Neural progenitor cell (in vitro differentiated cells): Measurements from ENCODE around the gene SLC4A1. TPM values are rescaled to one million over a fixed set of nuclear protein-coding genes. Genes with fewer than 3 reads are reported as not detected.
A peak's percentile ranks its signal among the peaks of the same experiment; 100 is the strongest.

Experiments used
- DNase-seq: peaks from one replicate; pipeline ENCODE4 v3.0.0-alpha.2; 2016; ENCODE audit warnings: low spot score
- H2AFZ ChIP-seq: fragments of 200-600 bp; sonication (generic); replicated peaks from 2 replicates; pipeline ENCODE4 v1.6.1; 2016; ENCODE audit warnings: antibody characterized with exemption
- H3F3A ChIP-seq: fragments of 200-600 bp; sonication (generic); 2 replicates; pipeline ENCODE4 v1.6.1; 2016; ENCODE audit warnings: antibody characterized with exemption, low read depth
- H3K27ac ChIP-seq: fragments of 200-600 bp; sonication (generic); 2 replicates; pipeline ENCODE4 v1.5.1; 2016; ENCODE audit warnings: mild to moderate bottlenecking
- H3K27me3 ChIP-seq: fragments of 200-600 bp; sonication (generic); 2 replicates; pipeline ENCODE4 v1.6.1; 2016; ENCODE audit warnings: mild to moderate bottlenecking, moderate library complexity
- H3K36me3 ChIP-seq: fragments of 200-600 bp; sonication (generic); 2 replicates; pipeline ENCODE4 v1.5.1; 2016
- H3K4me1 ChIP-seq: fragments of 200-600 bp; sonication (generic); 2 replicates; pipeline ENCODE4 v1.6.1; 2016; ENCODE audit warnings: mixed run types
- H3K4me2 ChIP-seq: fragments of 200-600 bp; sonication (generic); 2 replicates; pipeline ENCODE4 v1.6.1; 2016
- H3K4me3 ChIP-seq: fragments of 200-600 bp; sonication (generic); 2 replicates; pipeline ENCODE4 v1.5.1; 2016
- H3K79me2 ChIP-seq: fragments of 200-600 bp; sonication (generic); 2 replicates; pipeline ENCODE4 v1.6.1; 2016; ENCODE audit warnings: low read depth
- H3K9ac ChIP-seq: fragments of 200-600 bp; sonication (generic); 2 replicates; pipeline ENCODE4 v1.6.1; 2016
- H3K9me3 ChIP-seq: fragments of 200-600 bp; sonication (generic); 2 replicates; pipeline ENCODE4 v1.5.1; 2016; ENCODE audit warnings: low read depth
- H4K20me1 ChIP-seq: fragments of 200-600 bp; sonication (generic); 2 replicates; pipeline ENCODE4 v1.6.1; 2016; ENCODE audit warnings: low read depth
- H3K27ac Mint-ChIP-seq: 3 replicates; pipeline ENCODE4 v1.8.0; 2021; ENCODE audit warnings: mixed read lengths
- H3K27me3 Mint-ChIP-seq: 2 replicates; pipeline ENCODE4 v1.8.0; 2022; ENCODE audit warnings: low read depth, mild to moderate bottlenecking, inconsistent platforms, moderate library complexity, mixed read lengths; ENCODE audit not compliant: insufficient read depth
- H3K36me3 Mint-ChIP-seq: 3 replicates; pipeline ENCODE4 v1.8.0; 2021; ENCODE audit warnings: mixed read lengths
- H3K4me1 Mint-ChIP-seq: 3 replicates; pipeline ENCODE4 v1.8.0; 2021; ENCODE audit warnings: mixed read lengths
- H3K4me3 Mint-ChIP-seq: 3 replicates; pipeline ENCODE4 v1.8.0; 2021; ENCODE audit warnings: mild to moderate bottlenecking, moderate library complexity, mixed read lengths
- H3K9me3 Mint-ChIP-seq: 3 replicates; pipeline ENCODE4 v1.8.0; 2020; ENCODE audit warnings: mixed read lengths
- CTCF ChIP-seq: fragments of 200-600 bp; sonication (generic); IDR thresholded peaks from 2 replicates; pipeline ENCODE4 v1.5.1; 2017; ENCODE audit warnings: antibody characterized with exemption, mild to moderate bottlenecking
- EZH2 ChIP-seq: fragments of 200-600 bp; sonication (generic); IDR thresholded peaks from 2 replicates; pipeline ENCODE4 v1.6.1; 2017; ENCODE audit warnings: antibody characterized with exemption, mild to moderate bottlenecking, moderate library complexity
- EZH2phosphoT487 ChIP-seq: fragments of 200-600 bp; sonication (generic); IDR thresholded peaks from 2 replicates; pipeline ENCODE4 v1.6.1; 2017; ENCODE audit warnings: antibody characterized with exemption
- total RNA-seq: library from RNA; depleted of rRNA; stranded (reverse); fragments of >200 nt; gene quantifications from 2 replicates; pipeline ENCODE4 v1.2.3, GENCODE V29; 2015; ENCODE audit warnings: low replicate concordance

Gene SLC4A1
- total RNA-seq, 1 donor from 2014 or later, result not detected

GRCh38 chr17:44212507-44213402 is 55.2 kb downstream of the SLC4A1 start:
- TF ChIP-seq EZH2phosphoT487 (no peak), CTCF (no peak), EZH2 (no peak)
- peaks cover 47% of the 10 kb centered on the region for H4K20me1 ChIP-seq

GRCh38 chr17:44211281-44212265 is 56.4 kb downstream of the SLC4A1 start:
- peaks cover 8% of the 10 kb centered on the region for H3K4me1 Mint-ChIP-seq
- Histone ChIP-seq H4K20me1 (peaks cover 35% of the 10 kb centered on the region), H3K27ac (no peak overlapping the region), H3K27me3 (no peaks in the 10 kb centered on the region), H3K4me2 (no peak overlapping the region), H3K79me2 (peaks cover 12% of the 10 kb centered on the region), H3F3A (peaks cover 25% of the 10 kb centered on the region), H3K9ac (no peak overlapping the region), H3K4me3 (no peak overlapping the region), H3K36me3 (peaks cover 3% of the 10 kb centered on the region), H3K9me3 (no peaks in the 10 kb centered on the region), H2AFZ (no peak overlapping the region), H3K4me1 (no peaks in the 10 kb centered on the region)
- TF ChIP-seq EZH2phosphoT487 (no peak), CTCF (no peak), EZH2 (no peak)
- no peak overlapping the region for H3K27ac Mint-ChIP-seq
- DNase-seq, result no peak
- H3K4me3 Mint-ChIP-seq, result no peak overlapping the region
- peaks cover 4% of the 10 kb centered on the region for H3K27me3 Mint-ChIP-seq
- H3K9me3 Mint-ChIP-seq, result no peaks in the 10 kb centered on the region
- H3K36me3 Mint-ChIP-seq, result peaks cover 20% of the 10 kb centered on the region

More at GRCh38 chr17:44212507-44213402, 55.2 kb downstream of the SLC4A1 start:
- Histone ChIP-seq H3K4me3 (no peak overlapping the region), H2AFZ (no peak overlapping the region), H3K4me2 (no peak overlapping the region), H3K9me3 (no peaks in the 10 kb centered on the region), H3K27ac (no peak overlapping the region), H3K4me1 (peaks cover 1% of the 10 kb centered on the region), H3F3A (peaks cover 23% of the 10 kb centered on the region), H3K9ac (no peak overlapping the region), H3K79me2 (peaks cover 24% of the 10 kb centered on the region), H3K27me3 (no peaks in the 10 kb centered on the region), H3K36me3 (peaks cover 3% of the 10 kb centered on the region)
- peaks cover 8% of the 10 kb centered on the region for H3K27me3 Mint-ChIP-seq
- no peaks in the 10 kb centered on the region for H3K9me3 Mint-ChIP-seq
- no peak for DNase-seq
- peaks cover 17% of the 10 kb centered on the region for H3K4me1 Mint-ChIP-seq
- H3K4me3 Mint-ChIP-seq, result no peak overlapping the region
- H3K36me3 Mint-ChIP-seq, result peaks cover 21% of the 10 kb centered on the region
- H3K27ac Mint-ChIP-seq, result no peak overlapping the region

- peaks cover 3% of the 10 kb centered on the region for H3K36me3 ChIP-seq
- DNase-seq, result peak; percentile 92
- peak; percentile 88 for TF ChIP-seq CTCF
- no peak for TF ChIP-seq EZH2phosphoT487
- no peak overlapping the region for H3K4me3 Mint-ChIP-seq
- no peak overlapping the region for H3K9ac ChIP-seq
- H3F3A ChIP-seq, result peaks cover 20% of the 10 kb centered on the region
- peaks cover 2% of the 10 kb centered on the region for H3K79me2 ChIP-seq
- no peaks in the 10 kb centered on the region for H3K4me1 ChIP-seq
- H3K4me1 Mint-ChIP-seq, result peaks cover 8% of the 10 kb centered on the region
- H3K27me3 Mint-ChIP-seq, result peaks cover 4% of the 10 kb centered on the region
- H3K36me3 Mint-ChIP-seq, result peaks cover 21% of the 10 kb centered on the region
- no peak overlapping the region for H2AFZ ChIP-seq
- peak overlapping the region; percentile 56 for H3K4me2 ChIP-seq
- H3K4me3 ChIP-seq, result no peak overlapping the region
- peaks cover 25% of the 10 kb centered on the region for H4K20me1 ChIP-seq
- no peak overlapping the region for H3K27ac ChIP-seq
- H3K9me3 ChIP-seq, result no peaks in the 10 kb centered on the region
- no peaks in the 10 kb centered on the region for H3K27me3 ChIP-seq
- H3K27ac Mint-ChIP-seq, result no peak overlapping the region
- no peaks in the 10 kb centered on the region for H3K9me3 Mint-ChIP-seq
Measured at GRCh38 chr17:44210342-44211192, 57.4 kb downstream of the SLC4A1 start.
